GM12891 (cell line): Measurements from ENCODE around the gene CTXN3.

Experiments used
- POLR2A ChIP-seq: IDR thresholded peaks from 2 replicates; pipeline ENCODE4 v1.6.1; 2011; ENCODE audit warnings: low read depth, low read length, control low read depth
- POLR2AphosphoS5 ChIP-seq: IDR thresholded peaks from 2 replicates; pipeline ENCODE4 v1.6.1; 2011; ENCODE audit warnings: low read depth, low read length, control low read depth
- TAF1 ChIP-seq: IDR thresholded peaks from 2 replicates; pipeline ENCODE4 v1.6.1; 2011; ENCODE audit warnings: low read depth, low read length, control low read depth

DNA sequence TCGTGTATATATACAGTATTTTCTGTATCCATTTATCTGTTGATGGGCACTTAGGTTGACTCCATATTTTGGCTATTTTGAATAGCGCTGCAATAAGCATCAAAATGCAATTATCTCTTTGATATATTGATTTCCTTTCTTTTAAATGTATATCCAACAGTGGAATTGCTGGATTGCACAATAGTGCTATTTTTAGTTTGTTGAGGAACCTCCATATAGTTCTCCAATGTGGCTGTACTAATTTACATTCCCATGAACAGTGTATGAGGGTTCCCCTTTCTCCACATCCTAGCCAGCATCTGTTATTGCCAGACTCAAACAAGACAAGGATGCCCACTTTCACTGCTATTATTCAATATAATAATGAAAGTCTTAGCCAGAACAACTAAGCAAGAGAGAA, 9.1 kb upstream of the CTXN3 start:
- TF ChIP-seq POLR2AphosphoS5 (no peak), POLR2A (no peak), TAF1 (no peak)
